ACC112 (cell line): ENCODE results near the gene PRSS22.

Experiments
- H2AFZ ChIP-seq: fragments of 200-600 bp; sonication (generic); one replicate; pipeline ENCODE4 v1.6.0; 2017; ENCODE audit warnings: antibody characterized with exemption, low read length; ENCODE audit not compliant: unreplicated experiment
- H3K27ac ChIP-seq: fragments of 200-600 bp; sonication (generic); 2 replicates; pipeline ENCODE4 v1.5.1; 2014; ENCODE audit warnings: low read depth, mild to moderate bottlenecking, antibody characterized with exemption, low read length, moderate library complexity
- H3K27me3 ChIP-seq: fragments of 200-600 bp; sonication (generic); 2 replicates; pipeline ENCODE4 v1.6.1; 2014; ENCODE audit warnings: mild to moderate bottlenecking, antibody characterized with exemption, low read length, moderate library complexity, mixed read lengths; ENCODE audit not compliant: insufficient read depth
- H3K36me3 ChIP-seq: fragments of 200-600 bp; sonication (generic); 2 replicates; pipeline ENCODE4 v1.6.1; 2016; ENCODE audit warnings: mild to moderate bottlenecking, antibody characterized with exemption, low read length, moderate library complexity, mixed read lengths; ENCODE audit not compliant: insufficient read depth
- H3K4me1 ChIP-seq: fragments of 200-600 bp; sonication (generic); one replicate; pipeline ENCODE4 v1.6.1; 2016; ENCODE audit warnings: low read length, mixed read lengths; ENCODE audit not compliant: insufficient read depth, unreplicated experiment, control insufficient read depth
- H3K4me3 ChIP-seq: fragments of 200-600 bp; sonication (generic); 2 replicates; pipeline ENCODE4 v1.5.1; 2014; ENCODE audit warnings: mild to moderate bottlenecking, low read depth, low read length
- H3K79me2 ChIP-seq: fragments of 200-600 bp; sonication (generic); one replicate; pipeline ENCODE4 v1.6.0; 2016; ENCODE audit warnings: low read length; ENCODE audit not compliant: control insufficient read depth, unreplicated experiment, insufficient read depth

The PRSS22 gene

DNA sequence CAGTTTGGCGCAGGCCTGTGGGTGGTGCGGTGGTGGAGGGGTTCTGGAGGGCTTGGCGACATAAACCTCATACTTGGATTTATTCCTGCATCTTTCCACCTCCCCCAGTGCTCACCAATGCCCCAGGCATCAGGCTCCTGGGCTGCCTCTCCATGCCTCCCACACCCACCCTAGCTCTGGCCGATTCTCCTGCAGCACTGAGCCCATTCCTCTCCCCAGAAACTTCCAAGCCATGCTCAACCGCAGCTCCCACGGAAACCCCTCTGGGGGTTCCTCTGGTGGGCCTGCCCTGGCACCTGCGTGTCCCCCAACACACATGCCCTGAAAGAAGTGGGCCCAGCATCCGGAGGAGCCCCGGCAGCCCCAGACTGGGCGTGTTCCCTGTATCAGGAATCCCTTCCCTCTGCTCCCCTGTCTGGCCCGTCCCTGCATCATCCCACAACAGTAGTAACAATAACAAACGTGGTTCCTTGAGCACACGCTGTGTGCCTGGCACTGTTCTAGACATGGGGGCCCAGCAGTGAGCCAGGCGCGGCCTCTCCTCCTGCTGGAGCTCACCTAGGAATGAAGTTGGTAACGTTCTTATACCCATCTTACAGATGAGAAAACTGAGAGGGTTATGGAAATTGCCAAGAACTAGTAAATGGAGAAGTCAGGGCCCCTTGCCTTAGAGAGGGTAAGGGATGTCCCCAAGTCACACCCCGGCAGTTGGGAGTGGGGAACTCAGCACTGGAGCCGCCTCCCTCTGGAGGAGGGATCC, 38.6 kb downstream of the PRSS22 start:
- Histone ChIP-seq H3K4me1 (no peaks in the 10 kb centered on the region), H3K4me3 (no peak overlapping the region), H3K27ac (no peak overlapping the region), H3K79me2 (no peaks in the 10 kb centered on the region), H2AFZ (no peak overlapping the region), H3K27me3 (peaks cover 15% of the 10 kb centered on the region), H3K36me3 (no peaks in the 10 kb centered on the region)

- Histone ChIP-seq H3K4me3 (no peak overlapping the region), H3K4me1 (no peaks in the 10 kb centered on the region), H3K27ac (no peak overlapping the region), H2AFZ (no peak overlapping the region), H3K27me3 (peaks cover 15% of the 10 kb centered on the region), H3K36me3 (no peaks in the 10 kb centered on the region), H3K79me2 (no peaks in the 10 kb centered on the region)
These were observed 39.6 kb downstream of the PRSS22 start for GRCh38 chr16:2818272-2818876.

- H3K36me3 ChIP-seq = no peaks in the 10 kb centered on the region
- peak overlapping the region; percentile 40; the same call in 1 of the 2 replicates for H3K4me3 ChIP-seq
- H2AFZ ChIP-seq = no peak overlapping the region
- peaks cover 15% of the 10 kb centered on the region for H3K27me3 ChIP-seq
- no peaks in the 10 kb centered on the region for H3K79me2 ChIP-seq
- H3K4me1 ChIP-seq = no peaks in the 10 kb centered on the region
- no peak overlapping the region for H3K27ac ChIP-seq
These were observed 40.4 kb downstream of the PRSS22 start for GRCh38 chr16:2817340-2818271.

- Histone ChIP-seq H3K4me3 (peak within 1 kb of the TSS; percentile 40; the same call in 1 of the 2 replicates), H3K79me2 (no peaks in the 10 kb centered on the region), H2AFZ (no peak within 1 kb of the TSS), H3K36me3 (no peaks in the 10 kb centered on the region), H3K27me3 (peaks cover 17% of the 10 kb centered on the region), H3K4me1 (no peaks in the 10 kb centered on the region), H3K27ac (no peak within 1 kb of the TSS)
These were observed 41.1 kb downstream of the PRSS22 start, which contains the start of gene PRSS21 for GRCh38 chr16:2816751-2817339. Gene PRSS21, plus strand, starts transcription at chr16:2817237. Its CDS starts 32 bp downstream, at chr16:2817269.

GRCh38 chr16:2815299-2815771, 42.6 kb downstream of the PRSS22 start:
- H3K27me3 ChIP-seq = peaks cover 27% of the 10 kb centered on the region
- H3K79me2 ChIP-seq = no peaks in the 10 kb centered on the region
- H3K4me3 ChIP-seq = no peak overlapping the region
- no peaks in the 10 kb centered on the region for H3K4me1 ChIP-seq
- no peak overlapping the region for H3K27ac ChIP-seq
- no peak overlapping the region for H2AFZ ChIP-seq
- no peaks in the 10 kb centered on the region for H3K36me3 ChIP-seq

GRCh38 chr16:2814551-2815298, 43.2 kb downstream of the PRSS22 start:
- Histone ChIP-seq H2AFZ (no peak overlapping the region), H3K36me3 (no peaks in the 10 kb centered on the region), H3K27me3 (peaks cover 31% of the 10 kb centered on the region), H3K27ac (no peak overlapping the region), H3K4me1 (no peaks in the 10 kb centered on the region), H3K4me3 (no peak overlapping the region), H3K79me2 (no peaks in the 10 kb centered on the region)

DNA sequence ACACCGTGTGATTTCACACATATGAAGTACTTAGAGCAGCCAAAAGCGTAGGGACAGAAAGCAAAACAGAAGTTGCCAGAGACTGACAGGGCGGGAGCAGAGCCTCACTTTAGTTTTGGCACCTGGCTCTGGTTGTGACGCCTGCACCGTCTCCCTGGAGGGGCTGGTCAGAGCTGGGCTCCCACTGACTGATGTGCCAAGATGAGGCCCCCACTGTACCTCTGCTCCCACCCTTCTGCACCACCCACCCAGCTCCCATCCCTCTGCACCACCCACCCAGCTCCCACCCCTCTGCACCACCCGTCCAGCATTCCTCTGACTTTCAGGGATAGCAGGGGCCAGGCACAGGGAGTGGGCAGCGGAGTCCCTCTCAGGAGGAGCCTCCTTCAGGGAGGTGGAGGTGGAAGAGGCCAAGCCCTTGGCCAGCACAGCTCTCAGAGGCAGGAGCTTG, 44.2 kb downstream of the PRSS22 start:
- Histone ChIP-seq H3K79me2 (no peaks in the 10 kb centered on the region), H3K4me1 (no peaks in the 10 kb centered on the region), H3K36me3 (no peaks in the 10 kb centered on the region), H3K27me3 (peaks cover 34% of the 10 kb centered on the region), H3K27ac (no peak overlapping the region), H2AFZ (no peak overlapping the region), H3K4me3 (no peak overlapping the region)

- H3K36me3 ChIP-seq = no peaks in the 10 kb centered on the region
- H3K79me2 ChIP-seq = no peaks in the 10 kb centered on the region
- H2AFZ ChIP-seq = no peak overlapping the region
- H3K4me3 ChIP-seq = no peak overlapping the region
- no peaks in the 10 kb centered on the region for H3K4me1 ChIP-seq
- H3K27ac ChIP-seq = no peak overlapping the region
- peaks cover 43% of the 10 kb centered on the region for H3K27me3 ChIP-seq
These were observed 46.1 kb downstream of the PRSS22 start for GRCh38 chr16:2811703-2812471.

DNA sequence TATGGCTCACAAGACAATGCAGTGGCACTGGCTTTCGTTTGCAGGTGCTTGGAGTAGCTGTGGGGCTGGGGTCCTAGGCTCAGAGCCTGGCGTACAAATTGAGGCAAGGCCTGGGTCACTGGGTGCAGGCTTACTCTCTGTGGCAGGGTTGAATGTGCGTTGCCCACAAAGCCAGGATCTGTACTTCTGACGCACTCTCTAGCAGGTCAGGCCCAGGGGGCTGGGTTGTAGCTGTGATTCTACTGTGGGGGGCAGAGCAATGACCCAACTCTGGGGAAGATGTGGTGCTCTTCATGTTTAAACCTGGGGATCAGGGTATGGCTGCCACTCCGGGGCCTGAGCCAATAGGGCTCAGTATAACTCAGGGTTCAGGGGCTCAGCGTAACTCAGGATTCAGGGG, 47.3 kb downstream of the PRSS22 start:
- Histone ChIP-seq H3K36me3 (no peaks in the 10 kb centered on the region), H3K4me1 (no peaks in the 10 kb centered on the region), H3K27me3 (peaks cover 55% of the 10 kb centered on the region), H3K27ac (no peak overlapping the region), H3K4me3 (no peak overlapping the region), H3K79me2 (no peaks in the 10 kb centered on the region), H2AFZ (no peak overlapping the region)
